ENCODE measurements around the gene TTC31. TPM values are rescaled to one million over a fixed set of nuclear protein-coding genes. Genes with fewer than 3 reads are reported as not detected.
"Not testable (repeated sequence)": the region's sequence is repeated elsewhere in the genome, so short reads cannot be mapped to it uniquely, and the experiment has no call there.

Gene TTC31
- total RNA-seq, result 22.6 TPM

DNA sequence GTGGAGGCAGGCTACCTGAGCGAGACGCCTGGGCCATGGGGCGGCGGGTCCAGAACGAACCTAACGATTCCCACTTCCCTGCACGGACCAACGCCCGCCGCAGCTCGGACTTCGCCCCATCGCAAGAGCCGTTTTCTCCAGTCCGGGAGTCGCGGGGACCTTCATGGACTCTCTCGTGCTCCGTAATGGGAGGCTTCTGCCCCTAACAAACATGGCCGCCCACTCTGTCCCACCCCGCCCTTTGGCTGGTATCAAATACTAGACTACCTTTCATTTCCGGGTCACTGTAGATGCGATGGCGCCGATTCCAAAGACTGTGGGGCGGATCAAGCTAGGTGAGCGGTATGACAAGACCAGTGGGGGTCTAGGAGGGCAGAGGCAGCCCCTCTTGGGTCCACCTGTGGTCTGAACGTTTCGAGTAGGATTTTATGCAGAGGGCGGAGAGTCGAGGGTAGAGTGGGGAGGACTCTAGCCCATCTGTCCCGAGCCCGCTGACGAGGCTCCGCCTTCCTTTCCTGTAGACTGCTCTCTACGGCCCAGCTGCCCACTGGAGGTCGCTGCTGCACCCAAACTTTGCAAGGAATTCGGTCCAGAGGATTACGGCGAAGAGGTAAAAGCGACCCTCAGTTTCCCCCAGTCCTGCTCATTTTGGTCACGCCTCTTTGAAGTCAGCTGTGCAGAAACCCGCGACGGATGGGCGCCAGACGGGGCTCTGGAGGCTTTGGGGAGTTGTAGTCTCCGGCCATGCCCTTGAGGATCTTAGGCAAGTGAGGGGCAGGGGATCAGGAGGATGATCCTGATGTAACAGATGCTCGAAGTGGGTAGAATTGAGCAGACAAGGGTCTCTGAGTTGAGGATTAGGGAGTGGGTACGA is at the start of gene TTC31, which contains the start of gene CCDC142:
Gene TTC31 (plus strand): TSS at position 281 of the 874 bp plus-strand sequence. CDS start 15 bp downstream, at position 296.
Gene CCDC142 (minus strand): TSS at position 198 of the 874 bp plus-strand sequence. CDS start 161 bp downstream, at position 37.
- intact Hi-C loops (cut with DNase I), result loop anchor here (5.0 kb wide), 1 partner anchor 104 kb away; no protein-coding TSS in a partner anchor
- peak; percentile 99 for ATAC-seq
- DNase-seq (ENCODE audit: low spot score), result peak; percentile 97

DNA sequence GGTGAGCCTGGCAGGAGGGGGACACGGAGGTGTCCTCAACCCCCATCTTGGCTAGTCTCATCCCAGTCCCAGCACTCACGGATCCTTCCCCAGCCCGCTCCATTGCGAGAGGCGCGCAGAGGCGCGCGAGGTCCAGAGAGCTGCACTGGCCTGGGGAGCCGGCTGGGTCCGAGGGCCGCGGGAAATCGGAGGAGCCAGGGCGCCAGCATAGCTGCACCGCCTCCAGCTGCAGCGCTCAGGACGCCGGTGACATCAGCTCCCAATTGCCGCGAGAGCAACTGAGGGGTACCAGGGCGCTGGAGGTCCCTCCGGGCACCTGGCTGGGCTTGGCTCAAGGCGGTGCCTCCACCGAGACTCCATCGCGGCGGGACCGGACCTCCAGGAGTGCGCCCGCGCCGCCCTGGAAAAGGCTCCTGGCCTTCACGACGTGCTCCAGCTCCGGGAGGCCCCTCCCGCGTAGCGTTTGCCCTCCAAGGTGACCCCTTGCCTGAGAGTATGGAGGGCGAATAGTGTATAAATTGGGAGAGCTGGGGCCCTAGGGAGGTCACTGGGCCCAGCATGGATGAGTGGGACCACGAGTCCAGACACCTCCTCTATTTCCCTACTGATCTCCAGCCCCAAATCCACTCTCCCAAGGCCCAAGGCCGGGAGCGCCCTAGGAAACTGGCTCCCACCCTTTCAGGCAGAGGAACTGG is 46.6 kb upstream of the TTC31 start:
- no peak for DNase-seq (ENCODE audit: low spot score)
- intact Hi-C loops (cut with DNase I), result no loop called here
- ATAC-seq, result no peak

DNA sequence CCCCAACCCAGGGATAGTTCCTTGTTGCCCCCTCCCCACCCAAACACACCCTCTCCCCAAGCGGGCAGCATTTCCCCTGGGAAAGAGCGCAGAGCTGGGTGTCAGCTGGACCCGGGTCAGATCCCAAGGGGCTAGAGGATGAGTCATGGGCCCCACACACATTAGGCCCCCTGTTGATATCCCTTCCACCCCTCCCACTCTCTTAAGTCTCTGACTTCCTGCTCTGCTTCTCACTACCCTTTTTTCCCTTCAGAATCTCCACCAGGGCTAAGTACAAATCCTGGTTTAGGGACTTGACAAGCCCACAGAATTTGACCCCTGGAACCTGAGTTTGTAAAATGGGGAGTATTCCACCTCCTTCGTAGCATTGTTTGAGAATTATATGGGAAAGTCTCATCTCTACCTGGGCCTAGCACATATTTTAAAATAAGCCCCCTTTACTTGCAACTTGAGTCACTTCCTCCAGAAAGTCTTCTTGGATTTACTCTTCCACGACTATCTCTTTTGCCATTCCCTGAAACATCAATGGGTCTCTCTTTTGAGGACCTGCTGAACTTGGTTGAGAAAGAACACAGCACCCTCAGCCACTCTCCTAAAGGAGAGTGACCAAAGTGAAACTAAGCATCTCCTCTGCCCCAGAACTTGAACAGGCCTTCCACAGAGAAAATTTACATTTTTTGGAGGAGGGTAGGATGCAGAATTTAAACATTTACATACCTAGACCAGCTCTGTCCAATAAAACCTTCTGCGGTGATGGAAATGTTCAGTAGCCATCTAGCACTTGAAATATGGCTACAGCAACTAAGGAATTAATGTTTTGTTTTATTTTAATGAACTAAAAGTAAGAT is 45.8 kb upstream of the TTC31 start:
- intact Hi-C loops (cut with DNase I), result no loop called here
- no peak for ATAC-seq
- no peak for DNase-seq (ENCODE audit: low spot score)

DNA sequence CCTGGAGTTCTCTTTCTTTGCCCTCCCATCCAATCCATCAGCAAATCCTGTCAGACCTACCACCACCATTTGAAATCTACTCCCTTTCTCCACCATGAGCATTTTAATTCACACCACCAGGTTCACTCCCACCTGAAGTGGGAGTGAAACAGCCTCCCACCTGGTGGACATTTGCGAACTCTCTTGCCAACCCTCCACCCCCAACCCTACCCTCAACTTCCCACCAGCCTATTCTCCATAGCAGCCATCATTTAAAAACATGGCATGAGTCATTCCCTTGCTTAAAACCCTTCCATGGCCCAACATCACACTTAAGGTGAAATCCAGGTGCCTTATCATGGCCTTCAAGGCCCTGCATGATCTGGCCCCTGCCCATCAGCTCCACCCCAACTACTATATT is 44.6 kb upstream of the TTC31 start:
- ATAC-seq (no peak), DNase-seq (ENCODE audit: low spot score) (no peak)
- intact Hi-C loops (cut with DNase I), result no loop called here

DNA sequence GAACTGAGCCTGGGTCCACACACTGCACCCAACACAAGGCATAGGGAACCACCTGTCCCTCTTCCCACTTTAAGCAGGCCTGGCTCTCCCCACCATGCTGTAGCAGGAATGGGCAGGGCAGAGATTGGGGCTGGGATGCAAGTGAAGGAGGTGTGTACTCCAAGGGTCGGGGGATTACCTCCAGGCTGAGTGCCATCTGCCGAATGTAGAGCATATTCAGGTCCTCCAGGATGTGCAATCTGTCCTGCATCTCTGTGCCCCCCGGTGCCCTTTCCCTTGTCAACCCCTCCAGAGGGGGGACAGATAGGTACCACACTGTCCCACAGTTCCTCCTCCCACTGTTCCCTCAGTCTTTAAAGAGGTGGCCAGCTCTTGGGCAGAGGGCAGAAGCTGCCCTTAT is 43.5 kb upstream of the TTC31 start:
- intact Hi-C loops (cut with DNase I), result no loop called here
- ATAC-seq (no peak), DNase-seq (ENCODE audit: low spot score) (no peak)

DNA sequence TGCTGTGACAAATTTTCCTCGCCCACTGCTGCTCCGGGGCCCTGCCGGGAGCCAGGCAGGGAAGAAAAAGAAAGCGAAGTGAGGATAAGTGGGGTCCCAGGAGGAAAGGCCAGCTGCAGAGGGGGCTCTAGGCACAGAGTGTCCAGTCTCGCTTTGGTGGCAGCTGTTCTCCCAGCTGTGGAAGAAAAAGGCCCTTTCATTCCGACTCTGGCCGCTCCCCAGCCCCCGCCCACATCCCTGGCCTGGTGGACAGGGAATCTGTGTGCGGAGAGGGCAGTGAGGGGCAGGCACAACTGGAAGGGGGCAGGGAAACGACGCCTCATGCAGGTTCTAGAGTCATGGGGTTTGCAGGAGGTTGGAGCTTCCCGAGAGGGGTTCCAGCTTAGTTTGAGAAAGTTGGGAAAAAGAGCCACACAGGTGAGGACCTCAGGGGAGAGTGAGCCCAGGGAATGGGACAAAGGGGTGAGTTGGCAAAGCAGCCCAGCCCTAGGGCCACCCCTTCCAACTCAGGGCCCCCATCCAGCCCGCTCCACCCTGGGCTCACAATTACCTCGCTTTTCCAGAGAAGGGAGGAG is 43.0 kb upstream of the TTC31 start:
- intact Hi-C loops (cut with DNase I), result no loop called here
- DNase-seq (ENCODE audit: low spot score) (peak; percentile 90), ATAC-seq (peak; percentile 84)

DNA sequence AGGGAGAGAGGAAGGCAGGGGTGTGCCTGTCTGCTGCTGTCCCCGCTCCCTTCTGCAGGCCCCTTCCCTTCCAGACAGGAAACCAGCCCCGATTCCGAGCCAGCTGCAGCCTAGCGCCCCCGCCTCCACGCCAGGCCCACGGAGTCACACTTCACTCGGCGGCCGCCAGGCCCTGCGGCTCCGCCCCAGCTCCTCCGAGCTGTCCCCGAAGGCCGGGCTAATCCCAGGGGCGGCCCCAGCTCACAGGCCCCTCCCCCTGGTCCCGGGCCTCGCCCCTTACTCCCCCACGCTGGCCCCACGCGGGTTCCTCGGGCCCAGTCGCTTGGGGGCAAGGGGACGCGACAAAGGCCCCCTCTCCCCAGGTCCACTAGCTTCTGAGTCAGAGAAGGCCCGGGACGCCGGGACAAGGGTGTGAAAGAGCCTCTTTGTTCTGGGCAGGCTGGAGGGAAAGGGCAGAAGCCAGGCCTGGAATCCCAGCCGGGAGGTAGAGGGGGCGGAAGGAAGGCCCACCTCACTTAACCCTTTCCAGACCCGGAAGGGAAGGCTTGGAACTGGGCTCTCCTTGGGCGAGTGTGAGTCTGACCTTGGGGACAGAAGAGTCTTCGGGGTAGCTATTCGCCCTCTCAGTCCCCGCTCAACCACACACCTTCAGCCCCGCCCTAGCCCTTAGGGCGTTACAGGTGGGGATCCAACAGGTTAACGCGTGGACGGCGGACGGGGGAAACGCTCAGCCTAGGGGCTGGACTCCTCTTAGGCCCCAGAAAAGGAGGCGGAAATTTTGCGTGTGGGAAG is 42.3 kb upstream of the TTC31 start:
- intact Hi-C loops (cut with DNase I), result no loop called here
- DNase-seq (ENCODE audit: low spot score) (peak; percentile 93), ATAC-seq (peak; percentile 93)

DNA sequence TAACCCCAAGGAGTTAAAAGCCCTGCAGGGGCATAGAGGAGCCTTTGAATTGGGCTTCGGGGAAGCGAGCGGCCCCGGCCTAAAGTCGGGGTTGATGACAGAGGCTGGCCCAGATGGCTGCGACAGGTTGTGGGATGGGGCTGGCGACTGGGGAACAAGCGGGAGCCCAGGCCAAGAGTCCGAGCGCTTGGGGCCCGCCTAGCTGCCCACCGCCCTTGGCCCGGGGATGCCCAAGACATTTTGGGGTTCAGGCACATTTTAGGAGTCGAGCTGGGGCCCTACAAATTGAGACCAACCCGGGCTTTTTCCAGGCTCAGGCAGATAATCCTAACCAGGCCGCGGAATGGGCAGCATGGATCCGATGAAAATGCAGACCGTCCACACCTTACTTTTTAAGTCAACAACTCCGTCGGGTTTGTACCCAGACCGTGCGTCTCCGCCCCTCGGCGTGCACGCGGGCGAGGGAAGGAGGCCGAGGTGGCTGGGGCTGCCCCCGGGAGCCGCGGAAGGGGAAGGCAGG is 41.7 kb upstream of the TTC31 start:
- ATAC-seq (peak; percentile 18), DNase-seq (ENCODE audit: low spot score) (peak; percentile 75)
- intact Hi-C loops (cut with DNase I), result no loop called here

DNA sequence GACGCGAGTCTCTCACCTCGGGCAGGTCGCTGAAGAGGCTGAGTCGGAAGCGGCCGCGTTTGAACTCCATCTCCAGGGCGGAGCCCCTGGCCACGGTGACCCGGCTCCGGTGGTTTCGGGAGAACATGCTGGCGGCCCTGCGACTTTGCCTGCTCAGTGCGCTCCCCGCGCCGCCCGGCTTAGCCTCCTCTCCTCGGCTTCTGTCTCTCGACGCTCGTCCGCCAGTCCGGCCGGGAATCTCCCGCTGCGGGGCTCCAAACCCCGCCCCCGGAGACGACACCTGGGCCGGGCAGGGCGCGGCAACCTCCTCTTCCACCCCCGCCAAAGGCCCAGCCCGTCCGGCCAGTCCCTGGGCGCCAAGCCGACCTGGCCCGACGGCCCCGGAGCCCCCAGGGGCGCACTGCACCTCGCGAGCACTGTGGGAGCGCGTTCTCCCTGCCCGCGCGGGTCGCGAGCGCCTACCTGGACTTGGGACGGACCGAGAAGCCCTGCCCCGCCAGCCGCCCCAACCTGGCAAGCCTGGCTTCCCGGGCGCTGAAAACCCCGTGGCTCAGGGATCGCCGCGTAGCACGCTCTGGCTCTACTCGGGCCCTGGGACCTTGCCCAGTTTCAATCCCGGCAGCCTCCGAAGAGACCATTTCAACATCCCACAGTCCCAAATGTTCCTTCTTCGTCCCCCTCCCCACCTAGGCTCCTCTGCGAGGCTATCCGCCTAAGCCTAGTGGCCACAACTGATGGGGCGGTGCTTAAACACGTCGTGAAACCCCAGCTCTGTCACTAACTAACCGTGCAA is 41.0 kb upstream of the TTC31 start, which contains the start of gene RTKN:
Gene RTKN (minus strand): TSS at position 248 of the 793 bp plus-strand sequence. CDS start 121 bp downstream, at position 127.
- intact Hi-C loops (cut with DNase I), result no loop called here
- ATAC-seq (peak; percentile 1), DNase-seq (ENCODE audit: low spot score) (peak; percentile 71)

DNA sequence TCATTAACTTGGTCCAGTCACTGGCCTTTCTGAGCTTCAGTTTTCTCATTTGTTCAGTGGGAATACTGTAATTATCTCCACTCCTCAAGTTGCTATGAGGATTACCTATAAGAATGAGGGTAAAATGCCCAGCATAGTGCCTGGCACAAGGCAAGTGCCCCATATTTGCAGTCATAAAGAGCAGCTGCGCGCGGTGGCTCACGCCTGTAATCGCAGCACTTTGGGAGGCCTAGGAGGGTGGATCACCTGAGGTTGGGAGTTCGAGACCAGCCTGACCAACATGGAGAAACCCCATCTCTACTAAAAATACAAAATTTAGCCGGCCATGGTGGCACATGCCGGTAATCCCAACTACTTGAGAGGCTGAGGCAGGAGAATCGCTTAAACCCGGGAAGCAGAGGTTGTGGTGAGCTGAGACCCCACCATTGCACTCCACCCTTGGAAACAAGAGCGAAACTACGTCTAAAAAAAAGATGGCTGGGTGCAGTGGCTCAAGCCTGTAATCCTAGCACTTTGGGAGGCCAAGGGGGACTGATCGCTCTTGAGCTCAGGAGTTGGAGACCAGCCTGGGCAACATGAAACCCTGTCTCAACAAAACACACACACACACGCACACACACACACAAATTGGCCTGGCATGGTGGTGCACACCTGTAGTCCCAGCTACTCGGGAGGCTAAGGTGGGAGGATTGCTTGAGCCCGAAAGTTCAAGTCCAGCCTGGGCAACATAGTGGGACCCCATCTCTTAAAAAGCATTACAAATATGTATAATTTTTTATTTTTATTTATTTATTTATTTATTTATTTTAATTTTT is 40.2 kb upstream of the TTC31 start:
- DNase-seq (ENCODE audit: low spot score); intact Hi-C loops (cut with DNase I); ATAC-seq: not testable (repeated sequence)

DNA sequence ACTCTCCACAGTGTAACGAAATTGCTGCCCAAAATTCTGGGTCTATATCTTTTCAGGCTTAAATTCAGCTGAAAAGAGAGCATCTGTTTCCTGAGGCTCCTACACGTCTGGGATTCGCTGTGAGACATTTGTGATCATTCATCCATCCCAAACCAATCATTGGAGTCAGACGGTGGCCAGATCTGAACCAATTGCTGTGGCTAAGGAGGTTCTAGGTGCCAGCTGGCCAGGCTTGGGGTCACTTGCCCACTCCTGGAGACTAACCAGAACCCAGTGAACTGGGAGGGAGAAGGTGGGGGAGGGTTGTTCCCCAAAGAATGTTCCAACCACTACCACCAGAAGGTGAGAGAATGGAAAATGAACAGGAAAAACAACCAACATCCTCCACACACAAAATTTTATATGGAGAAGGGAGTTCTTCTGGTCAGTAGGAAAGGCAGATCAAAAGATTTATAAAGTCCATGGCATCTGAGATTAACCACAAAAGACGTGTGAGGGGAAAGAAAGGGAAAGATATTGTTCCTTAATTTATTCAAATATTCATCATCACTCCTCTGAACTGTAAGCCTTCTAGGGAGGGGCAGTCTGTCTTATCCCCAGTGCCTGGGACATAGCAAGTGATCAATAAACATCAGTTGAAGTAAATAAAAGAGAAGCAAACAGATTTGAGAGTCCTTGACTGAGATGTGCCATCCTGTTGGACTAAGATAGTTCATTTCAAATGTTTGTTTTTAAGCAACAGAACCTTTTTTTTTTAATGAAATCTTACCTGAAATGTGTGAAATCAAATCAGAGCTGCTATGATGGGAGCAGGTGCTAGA is 38.2 kb upstream of the TTC31 start:
- DNase-seq (ENCODE audit: low spot score) (no peak), ATAC-seq (no peak)
- intact Hi-C loops (cut with DNase I), result no loop called here

DNA sequence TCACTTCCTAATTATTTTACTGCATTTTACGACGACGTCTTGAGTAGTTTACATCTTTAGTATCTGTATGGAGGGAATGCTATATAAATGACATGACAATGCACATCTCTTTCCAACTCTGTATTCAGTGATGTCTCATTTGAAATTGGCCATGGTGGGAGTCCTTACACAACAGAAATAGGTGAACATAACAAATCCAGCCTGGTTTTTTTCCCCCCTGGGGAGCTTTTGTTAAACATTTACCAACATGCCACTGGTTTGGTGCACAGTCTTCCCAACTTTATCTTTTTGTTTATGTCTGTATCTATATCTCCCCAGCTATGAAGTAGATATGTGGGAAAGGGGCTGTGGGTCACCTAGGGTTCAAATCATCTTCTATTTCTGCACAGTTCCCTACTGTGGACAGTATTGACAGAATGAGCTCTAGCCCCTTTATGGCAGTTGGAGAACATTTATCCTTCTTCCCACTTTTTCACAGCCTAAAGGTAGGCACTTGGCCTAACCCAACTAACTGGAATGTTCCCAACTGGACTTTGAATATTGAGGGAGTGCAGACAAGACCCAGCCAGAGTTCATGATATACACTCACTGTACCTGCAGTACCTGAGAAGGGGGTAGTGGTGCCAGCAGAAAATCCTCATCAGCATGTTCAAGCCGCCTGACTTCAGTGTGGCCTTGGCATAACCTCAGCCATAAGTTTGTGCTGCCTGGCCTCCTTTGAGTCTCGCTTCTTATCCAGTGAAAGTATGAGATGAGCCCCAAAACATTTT is 35.5 kb upstream of the TTC31 start:
- ATAC-seq, result no peak
- DNase-seq (ENCODE audit: low spot score), result no peak
- intact Hi-C loops (cut with DNase I), result no loop called here

DNA sequence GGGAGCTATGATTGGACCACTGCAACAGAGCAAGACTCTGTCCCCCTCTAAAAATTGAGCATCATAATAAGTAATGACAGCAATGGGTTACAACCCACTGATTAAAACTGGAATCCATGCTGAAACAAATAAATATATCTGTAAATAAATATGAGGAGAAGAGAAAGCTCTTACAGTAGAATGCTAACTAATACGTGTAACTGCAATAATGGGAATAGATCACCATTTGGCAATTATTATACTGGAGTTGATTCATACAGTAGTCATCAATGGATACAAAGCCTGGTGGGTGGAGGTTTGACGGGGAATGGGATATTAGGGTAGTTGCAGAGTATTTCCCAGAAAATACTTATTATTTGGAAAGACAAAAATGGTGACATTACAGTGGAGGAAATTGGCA is 34.1 kb upstream of the TTC31 start:
- no peak for DNase-seq (ENCODE audit: low spot score)
- ATAC-seq, result no peak
- intact Hi-C loops (cut with DNase I), result no loop called here

DNA sequence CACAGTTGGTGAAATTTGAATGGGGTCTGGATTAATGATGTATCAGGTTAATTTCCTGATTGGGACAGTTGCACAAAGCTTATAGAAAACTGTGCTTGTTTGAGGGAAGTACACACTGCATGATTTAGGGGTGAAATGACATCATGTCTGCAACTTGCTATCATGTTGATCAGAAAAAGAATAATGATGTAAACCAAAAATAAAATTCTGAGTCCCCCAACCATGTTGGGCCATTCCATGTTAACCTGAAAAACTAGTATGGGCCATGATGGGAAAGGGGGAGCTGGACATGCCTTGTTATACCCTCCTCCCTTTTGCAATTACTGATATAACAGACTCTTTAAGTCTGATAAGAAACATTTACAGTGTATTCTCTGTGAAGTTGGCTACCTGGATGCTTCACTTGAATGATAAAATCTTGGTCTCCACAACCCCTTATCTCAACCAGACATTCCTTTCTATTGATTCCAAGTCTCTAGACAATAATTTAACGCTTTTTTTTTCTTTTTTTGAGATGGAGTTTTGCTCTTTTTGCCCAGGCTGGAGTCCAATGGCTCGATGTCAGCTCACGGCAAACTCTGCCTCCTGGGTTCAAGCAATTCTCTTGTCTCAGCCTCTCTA is 32.2 kb upstream of the TTC31 start:
- intact Hi-C loops (cut with DNase I), result no loop called here
- no peak for DNase-seq (ENCODE audit: low spot score)
- ATAC-seq, result no peak

All from sciatic nerve (tissue), 2 donors.